IMR-90 (cell line): ENCODE data around the gene HOXC5. TPM values are rescaled to one million over a fixed set of nuclear protein-coding genes. Genes with fewer than 3 reads are reported as not detected.

ENCODE experiments used
- ATAC-seq: fragments of 200-7000 bp; cut with Tn5 transposase; 2 replicates; pipeline ENCODE4 v1.9.1; 2020; ENCODE audit warnings: low read depth, mild to moderate bottlenecking, moderate library complexity
- BruUV-seq: library from RNA; stranded (reverse); fragments of 400-500 nt; replicated peaks from 2 replicates; lab custom pipeline; 2021; lab: Mats Ljungman, UMichigan
- CTCF ChIA-PET: fragments of 300-600 bp; formaldehyde crosslinking; extraction: SDS; loops from one replicate; lab custom pipeline; 2021; ENCODE audit warnings: antibody characterized with exemption; lab: Yijun Ruan, JAX
- POLR2A ChIA-PET: fragments of 300-600 bp; sonication (Branson Sonifier 250); formaldehyde crosslinking; loops from one replicate; lab custom pipeline; 2022; ENCODE audit warnings: antibody characterized with exemption; ENCODE audit not compliant: unreplicated experiment; lab: Charles Lee
- DNase-seq: peaks from one replicate; pipeline ENCODE4 v3.0.0; 2013
- H2AFZ ChIP-seq: replicated peaks from 2 replicates; pipeline ENCODE3; 2013; ENCODE audit warnings: low read length, mild to moderate bottlenecking; ENCODE audit not compliant: poor library complexity
- H2AK5ac ChIP-seq: 2 replicates; pipeline ENCODE4 v1.6.1; 2013; ENCODE audit warnings: low read depth, low read length, inconsistent platforms
- H2AK9ac ChIP-seq: replicated peaks from 2 replicates; pipeline ENCODE3; 2013; ENCODE audit warnings: mild to moderate bottlenecking, low read depth, low read length, moderate library complexity; ENCODE audit not compliant: poor library complexity
- H2BK120ac ChIP-seq: 2 replicates; pipeline ENCODE4 v1.6.1; 2013; ENCODE audit warnings: low read depth, low read length, inconsistent platforms
- H2BK15ac ChIP-seq: 3 replicates; pipeline ENCODE4 v1.6.1; 2013; ENCODE audit warnings: low read depth, low read length, inconsistent platforms
- H2BK20ac ChIP-seq: 2 replicates; pipeline ENCODE4 v1.6.1; 2013; ENCODE audit warnings: low read depth, mild to moderate bottlenecking, inconsistent platforms, low read length, moderate library complexity
- H2BK5ac ChIP-seq: 2 replicates; pipeline ENCODE4 v1.6.1; 2013; ENCODE audit warnings: mild to moderate bottlenecking, low read depth, low read length, inconsistent platforms; ENCODE audit not compliant: poor library complexity, severe bottlenecking
- H3K14ac ChIP-seq: replicated peaks from 2 replicates; pipeline ENCODE4 v1.6.1; 2013; ENCODE audit warnings: low read depth, low read length, inconsistent platforms
- H3K18ac ChIP-seq: 2 replicates; pipeline ENCODE4 v1.6.1; 2013; ENCODE audit warnings: low read depth, low read length, control low read depth
- H3K23ac ChIP-seq: 2 replicates; pipeline ENCODE4 v1.6.1; 2013; ENCODE audit warnings: low read depth, low read length, inconsistent platforms
- H3K27ac ChIP-seq: 2 replicates; pipeline ENCODE4 v1.5.1; 2013; ENCODE audit warnings: mild to moderate bottlenecking, control low read depth, low read length; ENCODE audit not compliant: insufficient read depth
- H3K27me3 ChIP-seq: 2 replicates; pipeline ENCODE4 v1.6.1; 2013; ENCODE audit warnings: low read length; ENCODE audit not compliant: control insufficient read depth, insufficient read depth
- H3K36me3 ChIP-seq: 2 replicates; pipeline ENCODE4 v1.6.1; 2013; ENCODE audit warnings: low read length, mixed read lengths; ENCODE audit not compliant: control insufficient read depth, insufficient read depth
- H3K4ac ChIP-seq: 2 replicates; pipeline ENCODE4 v1.6.1; 2013; ENCODE audit warnings: low read depth, low read length, inconsistent platforms
- H3K4me1 ChIP-seq: 2 replicates; pipeline ENCODE4 v1.6.1; 2013; ENCODE audit warnings: low read length, mixed read lengths; ENCODE audit not compliant: control insufficient read depth, insufficient read depth
- H3K4me2 ChIP-seq: 2 replicates; pipeline ENCODE4 v1.6.1; 2013; ENCODE audit warnings: low read depth, mild to moderate bottlenecking, control low read depth, low read length, moderate library complexity
- H3K4me3 ChIP-seq: 2 replicates; pipeline ENCODE4 v1.5.1; 2013; ENCODE audit warnings: low read depth, mild to moderate bottlenecking, control low read depth, low read length, moderate library complexity; ENCODE audit not compliant: insufficient read depth
- H3K56ac ChIP-seq: 2 replicates; pipeline ENCODE4 v1.6.1; 2013; ENCODE audit warnings: low read length, inconsistent platforms; ENCODE audit not compliant: insufficient read depth; ENCODE audit errors: extremely low read depth
- H3K79me1 ChIP-seq, 2 experiments: 2 replicates each; pipeline ENCODE4 v1.6.1; 2013; ENCODE audit warnings: low read length in 2 of 2, inconsistent platforms in 1 of 2, low read depth in 1 of 2
- H3K9ac ChIP-seq: 2 replicates; pipeline ENCODE4 v1.6.1; 2013; ENCODE audit warnings: low read depth, low read length, control low read depth
- H3K9me1 ChIP-seq: 2 replicates; pipeline ENCODE4 v1.6.1; 2013; ENCODE audit warnings: low read length, inconsistent platforms; ENCODE audit not compliant: insufficient read depth
- H3K9me3 ChIP-seq: 2 replicates; pipeline ENCODE4 v1.6.1; 2013; ENCODE audit warnings: low read length; ENCODE audit not compliant: control insufficient read depth, insufficient read depth
- H4K20me1 ChIP-seq: 2 replicates; pipeline ENCODE4 v1.6.1; 2013; ENCODE audit warnings: low read length, inconsistent platforms; ENCODE audit not compliant: insufficient read depth
- H4K5ac ChIP-seq: 2 replicates; pipeline ENCODE4 v1.6.1; 2013; ENCODE audit warnings: mild to moderate bottlenecking, low read depth, low read length, control low read depth
- H4K8ac ChIP-seq, 2 experiments: 2 replicates each; pipeline ENCODE4 v1.6.1; 2013; ENCODE audit warnings: low read depth in 2 of 2, low read length in 2 of 2, control low read depth in 1 of 2, inconsistent platforms in 1 of 2
- H4K91ac ChIP-seq: 2 replicates; pipeline ENCODE4 v1.6.1; 2013; ENCODE audit warnings: low read depth, low read length, inconsistent platforms; ENCODE audit not compliant: insufficient read depth
- BHLHE40 ChIP-seq: fragments of 150-350 bp; IDR thresholded peaks from 2 replicates; pipeline ENCODE4 v1.6.1; 2016; ENCODE audit warnings: mild to moderate bottlenecking, low read depth, low read length
- CEBPB ChIP-seq: IDR thresholded peaks from 2 replicates; pipeline ENCODE4 v1.6.1; 2012; ENCODE audit warnings: low read depth, low read length, improper control_type of control experiment
- CHD1 ChIP-seq: IDR thresholded peaks from 2 replicates; pipeline ENCODE4 v1.6.1; 2012; ENCODE audit warnings: low read depth, low read length, improper control_type of control experiment
- FOS ChIP-seq: fragments of 150-350 bp; IDR thresholded peaks from 2 replicates; pipeline ENCODE4 v1.6.1; 2016; ENCODE audit warnings: low read depth, low read length
- MAFK ChIP-seq: IDR thresholded peaks from 2 replicates; pipeline ENCODE4 v1.6.1; 2012; ENCODE audit warnings: low read depth, low read length, improper control_type of control experiment
- MXI1 ChIP-seq: IDR thresholded peaks from 2 replicates; pipeline ENCODE4 v1.6.1; 2012; ENCODE audit warnings: low read depth, mild to moderate bottlenecking, low read length, moderate library complexity, borderline replicate concordance
- NFE2L2 ChIP-seq: fragments of 150-350 bp; IDR thresholded peaks from 2 replicates; pipeline ENCODE4 v1.6.1; 2016; ENCODE audit warnings: low read depth, mild to moderate bottlenecking, low read length
- POLR2A ChIP-seq: IDR thresholded peaks from 2 replicates; pipeline ENCODE4 v1.6.1; 2012; ENCODE audit warnings: mild to moderate bottlenecking, low read depth, low read length
- RAD21 ChIP-seq: IDR thresholded peaks from 2 replicates; pipeline ENCODE4 v1.6.1; 2012; ENCODE audit warnings: low read length, improper control_type of control experiment
- RCOR1 ChIP-seq: IDR thresholded peaks from 2 replicates; pipeline ENCODE4 v1.6.1; 2012; ENCODE audit warnings: mild to moderate bottlenecking, low read length, improper control_type of control experiment; ENCODE audit not compliant: insufficient replicate concordance
- RFX5 ChIP-seq: IDR thresholded peaks from 2 replicates; pipeline ENCODE4 v1.8.0; 2012; ENCODE audit warnings: low read depth, mild to moderate bottlenecking, low read length, moderate library complexity
- SMC3 ChIP-seq: fragments of 150-350 bp; IDR thresholded peaks from 2 replicates; pipeline ENCODE4 v1.6.1; 2016; ENCODE audit warnings: low read depth, mild to moderate bottlenecking, antibody characterized with exemption, low read length, moderate library complexity
- WGBS, 2 experiments: methylation state at CpG; one replicate each; pipeline versions ENCODE4 v1.1.5 to v1.1.7; 2013; ENCODE audit warnings: missing lambda C conversion rate in 2 of 2; ENCODE audit not compliant: insufficient read length in 1 of 2; ENCODE audit errors: extremely low coverage in 2 of 2; 5-methylcytosine and 5-hydroxymethylcytosine counted together
- dilution Hi-C: fragments of 300-500 bp; cut with HindIII; formaldehyde crosslinking; loops from one replicate; pipeline ENCODE4 v1.14.3; 2018; ENCODE audit warnings: low sequenced_read_pairs; ENCODE audit not compliant: unreplicated experiment
- in situ Hi-C: fragments of 300-500 bp; cut with MboI; formaldehyde crosslinking; loops from 3 replicates; pipeline ENCODE4 v1.14.3; 2019; ENCODE audit warnings: low sequenced_read_pairs, inconsistent platforms, mixed read lengths
- intact Hi-C: fragments of 100-400 bp; cut with micrococcal nuclease; formaldehyde crosslinking; loops from 2 replicates; pipeline ENCODE4 v1.10.0; 2022
- polyA plus RNA-seq, 3 experiments: library from polyadenylated mRNA; depleted of rRNA; stranded (reverse); fragments of >200 nt; gene quantifications; 2 replicates each; pipeline ENCODE4 v1.2.3, GENCODE V29; 2012; ENCODE audit warnings: low replicate concordance in 1 of 3
- total RNA-seq: library from RNA; depleted of rRNA; stranded (reverse); fragments of >200 nt; gene quantifications from 2 replicates; pipeline ENCODE4 v1.2.3, GENCODE V29; 2012
- TF ChIP-seq, protein P1 (sequence below): conservative IDR thresholded peaks from 2 replicates; pipeline ENCODE4 v1.5.1; 2012; ENCODE audit warnings: mild to moderate bottlenecking, low read depth, low read length, improper control_type of control experiment
- TF ChIP-seq, protein P2 (sequence below): fragments of 150-350 bp; IDR thresholded peaks from 2 replicates; pipeline ENCODE4 v1.6.1; 2017; ENCODE audit warnings: mild to moderate bottlenecking, antibody characterized with exemption, low read length, low read depth
- TF ChIP-seq, protein P3 (sequence below): fragments of 150-350 bp; IDR thresholded peaks from 2 replicates; pipeline ENCODE4 v1.6.1; 2016; ENCODE audit warnings: low read depth, mild to moderate bottlenecking, low read length, moderate library complexity, borderline replicate concordance

HOXC5 gene
- total and polyA plus RNA-seq, 2 of the 4 experiments (the other 2 are of a cell fraction) = not detected

DNA sequence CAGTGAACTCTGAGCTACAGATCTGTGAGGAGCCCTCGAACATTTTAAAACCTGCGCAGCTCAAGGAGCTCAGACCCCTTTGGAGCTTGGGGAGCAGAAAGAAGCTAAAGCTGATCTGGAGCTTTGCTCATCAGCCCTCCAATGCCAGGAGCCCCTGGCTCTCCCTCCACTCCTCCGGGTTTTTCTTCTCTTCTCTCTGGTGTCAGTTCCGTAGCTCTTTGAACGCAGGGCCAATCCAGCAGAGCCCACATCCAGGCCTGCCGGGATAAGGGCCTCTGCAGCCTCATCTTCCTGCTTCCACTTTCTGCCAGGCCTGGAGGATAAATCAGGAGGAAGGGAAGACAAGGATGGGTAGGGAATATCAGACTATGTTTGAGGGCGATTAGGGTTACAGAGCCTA is 26.8 kb downstream of the HOXC5 start:
- ATAC-seq (no peak), DNase-seq (no peak)
- BruUV-seq = no TSS peak
- no peak overlapping the region for H3K9ac ChIP-seq
- H4K8ac ChIP-seq = no peak overlapping the region
- H3K4me3 ChIP-seq = no peak overlapping the region
- H2AK9ac ChIP-seq = no peak overlapping the region
- no peak overlapping the region for H2BK20ac ChIP-seq
- intact Hi-C loops (no loop called here), in situ Hi-C loops (no loop called here), dilution Hi-C loops (no loop called here)
- H3K9me3 ChIP-seq = no peaks in the 10 kb centered on the region
- no peaks in the 10 kb centered on the region for H3K79me1 ChIP-seq
- ChIA-PET CTCF (no interaction called here), POLR2A (no interaction called here)
- H3K9me1 ChIP-seq = no peaks in the 10 kb centered on the region
- no peak overlapping the region for H2BK5ac ChIP-seq
- no peak overlapping the region for H3K18ac ChIP-seq
- H3K23ac ChIP-seq = no peak overlapping the region
- no peak overlapping the region for H3K27ac ChIP-seq
- TF ChIP-seq MXI1 = no peak
- TF ChIP-seq NFE2L2 = no peak
- TF ChIP-seq, protein P1, sequence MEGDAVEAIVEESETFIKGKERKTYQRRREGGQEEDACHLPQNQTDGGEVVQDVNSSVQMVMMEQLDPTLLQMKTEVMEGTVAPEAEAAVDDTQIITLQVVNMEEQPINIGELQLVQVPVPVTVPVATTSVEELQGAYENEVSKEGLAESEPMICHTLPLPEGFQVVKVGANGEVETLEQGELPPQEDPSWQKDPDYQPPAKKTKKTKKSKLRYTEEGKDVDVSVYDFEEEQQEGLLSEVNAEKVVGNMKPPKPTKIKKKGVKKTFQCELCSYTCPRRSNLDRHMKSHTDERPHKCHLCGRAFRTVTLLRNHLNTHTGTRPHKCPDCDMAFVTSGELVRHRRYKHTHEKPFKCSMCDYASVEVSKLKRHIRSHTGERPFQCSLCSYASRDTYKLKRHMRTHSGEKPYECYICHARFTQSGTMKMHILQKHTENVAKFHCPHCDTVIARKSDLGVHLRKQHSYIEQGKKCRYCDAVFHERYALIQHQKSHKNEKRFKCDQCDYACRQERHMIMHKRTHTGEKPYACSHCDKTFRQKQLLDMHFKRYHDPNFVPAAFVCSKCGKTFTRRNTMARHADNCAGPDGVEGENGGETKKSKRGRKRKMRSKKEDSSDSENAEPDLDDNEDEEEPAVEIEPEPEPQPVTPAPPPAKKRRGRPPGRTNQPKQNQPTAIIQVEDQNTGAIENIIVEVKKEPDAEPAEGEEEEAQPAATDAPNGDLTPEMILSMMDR = no peak
- TF ChIP-seq SMC3 = no peak
- no peak for TF ChIP-seq MAFK
- TF ChIP-seq RAD21 = no peak
- no peak for TF ChIP-seq FOS
- TF ChIP-seq BHLHE40 = no peak
- TF ChIP-seq CEBPB = no peak
- TF ChIP-seq RCOR1 = no peak
- no peak for TF ChIP-seq CHD1
- TF ChIP-seq RFX5 = no peak
- TF ChIP-seq, protein P2, sequence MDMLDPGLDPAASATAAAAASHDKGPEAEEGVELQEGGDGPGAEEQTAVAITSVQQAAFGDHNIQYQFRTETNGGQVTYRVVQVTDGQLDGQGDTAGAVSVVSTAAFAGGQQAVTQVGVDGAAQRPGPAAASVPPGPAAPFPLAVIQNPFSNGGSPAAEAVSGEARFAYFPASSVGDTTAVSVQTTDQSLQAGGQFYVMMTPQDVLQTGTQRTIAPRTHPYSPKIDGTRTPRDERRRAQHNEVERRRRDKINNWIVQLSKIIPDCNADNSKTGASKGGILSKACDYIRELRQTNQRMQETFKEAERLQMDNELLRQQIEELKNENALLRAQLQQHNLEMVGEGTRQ = no peak
- no peak for TF ChIP-seq POLR2A
- TF ChIP-seq, protein P3, sequence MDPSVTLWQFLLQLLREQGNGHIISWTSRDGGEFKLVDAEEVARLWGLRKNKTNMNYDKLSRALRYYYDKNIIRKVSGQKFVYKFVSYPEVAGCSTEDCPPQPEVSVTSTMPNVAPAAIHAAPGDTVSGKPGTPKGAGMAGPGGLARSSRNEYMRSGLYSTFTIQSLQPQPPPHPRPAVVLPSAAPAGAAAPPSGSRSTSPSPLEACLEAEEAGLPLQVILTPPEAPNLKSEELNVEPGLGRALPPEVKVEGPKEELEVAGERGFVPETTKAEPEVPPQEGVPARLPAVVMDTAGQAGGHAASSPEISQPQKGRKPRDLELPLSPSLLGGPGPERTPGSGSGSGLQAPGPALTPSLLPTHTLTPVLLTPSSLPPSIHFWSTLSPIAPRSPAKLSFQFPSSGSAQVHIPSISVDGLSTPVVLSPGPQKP = no peak
- no peak overlapping the region for H2BK15ac ChIP-seq
- H2AK5ac ChIP-seq = no peak overlapping the region
- no peaks in the 10 kb centered on the region for H3K36me3 ChIP-seq
- H4K91ac ChIP-seq = no peak overlapping the region
- no peak overlapping the region for H3K56ac ChIP-seq
- no peak overlapping the region for H4K5ac ChIP-seq
- no peaks in the 10 kb centered on the region for H3K4me1 ChIP-seq
- H3K27me3 ChIP-seq = peaks cover 51% of the 10 kb centered on the region
- H2BK120ac ChIP-seq = no peak overlapping the region
- peak overlapping the region; percentile 3 for H2AFZ ChIP-seq
- no peak overlapping the region for H3K4me2 ChIP-seq
- no peak overlapping the region for H3K14ac ChIP-seq
- WGBS, 2 experiments = no CpG with 5 or more reads among the region's 7 CpGs
- no peaks in the 10 kb centered on the region for H4K20me1 ChIP-seq
- H3K4ac ChIP-seq = no peak overlapping the region
